Esophagus squamous epithelium (tissue), 5 donors: ENCODE data around the gene NKAIN4. TPM values are rescaled to one million over a fixed set of nuclear protein-coding genes. Genes with fewer than 3 reads are reported as not detected.
A peak's percentile ranks its signal among the peaks of the same experiment; 100 is the strongest.

ENCODE experiments used
- DNase-seq: peaks from one replicate; lab custom pipeline; 2025; lab: John Stamatoyannopoulos, UW
- H3K27ac ChIP-seq, 4 donors: fragments of 200-600 bp; sonication (generic); one replicate each; pipeline ENCODE4 v1.5.1; 2016 to 2019; ENCODE audit warnings: mild to moderate bottlenecking in 1 of 4
- H3K27me3 ChIP-seq, 4 donors: fragments of 200-600 bp; sonication (generic); 1 replicate in 3 of 4; 2 replicates in 1 of 4; pipeline versions ENCODE4 v1.5.1 to v1.6.0; 2017 to 2021; ENCODE audit warnings: antibody characterized with exemption in 1 of 4
- H3K36me3 ChIP-seq, 3 donors: fragments of 200-600 bp; sonication (generic); one replicate each; pipeline ENCODE4 v1.5.1; 2016 to 2019
- H3K4me1 ChIP-seq, 3 donors: fragments of 200-600 bp; sonication (generic); one replicate each; pipeline ENCODE4 v1.5.1; 2017 to 2019
- H3K4me3 ChIP-seq, 4 donors: fragments of 200-600 bp; sonication (generic); 1 replicate in 3 of 4; 2 replicates in 1 of 4; pipeline ENCODE4 v1.5.1; 2016 to 2019; ENCODE audit warnings: mild to moderate bottlenecking in 2 of 4, moderate library complexity in 1 of 4
- H3K9me3 ChIP-seq, 3 donors: fragments of 200-600 bp; sonication (generic); one replicate each; pipeline ENCODE4 v1.5.1; 2016 to 2019
- POLR2A ChIP-seq, 4 donors: fragments of 450-650 bp; IDR thresholded peaks; one replicate each; pipeline ENCODE4 v1.6.1; 2017; ENCODE audit warnings: antibody characterized with exemption in 4 of 4, mild to moderate bottlenecking in 4 of 4, moderate library complexity in 3 of 4
- WGBS, 2 donors: methylation state at CpG; one replicate each; pipeline ENCODE4 v1.1.5; 2018; 5-methylcytosine and 5-hydroxymethylcytosine counted together
- intact Hi-C: fragments of 100-400 bp; cut with DNase I; formaldehyde crosslinking; loops from one replicate; pipeline ENCODE4 v1.15.0; 2022
- total RNA-seq, 4 donors: library from RNA; depleted of rRNA; stranded (reverse); fragments of >200 nt; gene quantifications; one replicate each; pipeline ENCODE4 v1.1.0, GENCODE V29; 2016
- TF ChIP-seq, protein P1 (sequence below), 6 experiments: fragments of 450-650 bp in 4 of 6; fragments of 200-600 bp in 2 of 6; sonication (generic) in 2 of 6; IDR thresholded peaks; one replicate each; pipeline ENCODE4 v1.5.1; 2016 to 2019; ENCODE audit warnings: antibody characterized with exemption in 6 of 6, mild to moderate bottlenecking in 4 of 6, moderate library complexity in 4 of 6
- donor health status: DM: yes; HTN: yes; CAD: no.

NKAIN4 gene
- total RNA-seq, 4 donors from 2014 or later: not detected

DNA sequence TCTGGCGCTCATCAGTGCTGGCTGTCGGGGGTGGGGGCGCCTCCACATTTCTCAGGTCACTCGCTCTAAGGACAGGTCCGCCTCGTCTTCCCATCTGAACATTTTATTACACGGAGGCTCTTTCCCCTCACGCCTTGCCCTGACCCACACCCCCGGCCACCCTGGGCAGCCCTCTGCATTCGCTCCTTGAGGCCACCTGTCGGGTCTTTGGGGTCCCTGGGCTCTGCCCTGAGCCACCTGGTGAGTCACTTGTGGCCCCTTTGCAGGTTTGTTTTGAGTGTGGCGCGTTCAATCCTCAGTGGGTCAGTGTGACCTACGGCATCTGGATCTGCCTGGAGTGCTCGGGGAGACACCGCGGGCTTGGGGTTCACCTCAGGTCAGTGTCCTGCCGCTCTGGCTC, 21.6 kb upstream of the NKAIN4 start:
- no peak overlapping the region for H3K27ac ChIP-seq
- TF ChIP-seq, protein P1, sequence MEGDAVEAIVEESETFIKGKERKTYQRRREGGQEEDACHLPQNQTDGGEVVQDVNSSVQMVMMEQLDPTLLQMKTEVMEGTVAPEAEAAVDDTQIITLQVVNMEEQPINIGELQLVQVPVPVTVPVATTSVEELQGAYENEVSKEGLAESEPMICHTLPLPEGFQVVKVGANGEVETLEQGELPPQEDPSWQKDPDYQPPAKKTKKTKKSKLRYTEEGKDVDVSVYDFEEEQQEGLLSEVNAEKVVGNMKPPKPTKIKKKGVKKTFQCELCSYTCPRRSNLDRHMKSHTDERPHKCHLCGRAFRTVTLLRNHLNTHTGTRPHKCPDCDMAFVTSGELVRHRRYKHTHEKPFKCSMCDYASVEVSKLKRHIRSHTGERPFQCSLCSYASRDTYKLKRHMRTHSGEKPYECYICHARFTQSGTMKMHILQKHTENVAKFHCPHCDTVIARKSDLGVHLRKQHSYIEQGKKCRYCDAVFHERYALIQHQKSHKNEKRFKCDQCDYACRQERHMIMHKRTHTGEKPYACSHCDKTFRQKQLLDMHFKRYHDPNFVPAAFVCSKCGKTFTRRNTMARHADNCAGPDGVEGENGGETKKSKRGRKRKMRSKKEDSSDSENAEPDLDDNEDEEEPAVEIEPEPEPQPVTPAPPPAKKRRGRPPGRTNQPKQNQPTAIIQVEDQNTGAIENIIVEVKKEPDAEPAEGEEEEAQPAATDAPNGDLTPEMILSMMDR (IDR thresholded peaks at IDR 0.05): no peak
- no peak for TF ChIP-seq POLR2A (IDR thresholded peaks at IDR 0.05)
- no peaks in the 10 kb centered on the region for H3K9me3 ChIP-seq
- intact Hi-C loops: no loop called here
- H3K4me3 ChIP-seq: no peak overlapping the region
- no peaks in the 10 kb centered on the region for H3K27me3 ChIP-seq
- DNase-seq: no peak
- peaks cover 7 to 55% (median 35%) of the 10 kb centered on the region in 3 donors for H3K36me3 ChIP-seq
- 90 to 91% methylated on average over 10 to 11 of the region's 18 CpGs for WGBS, 2 donors
- H3K4me1 ChIP-seq: peaks cover 18 to 32% (median 20%) of the 10 kb centered on the region in 3 donors

DNA sequence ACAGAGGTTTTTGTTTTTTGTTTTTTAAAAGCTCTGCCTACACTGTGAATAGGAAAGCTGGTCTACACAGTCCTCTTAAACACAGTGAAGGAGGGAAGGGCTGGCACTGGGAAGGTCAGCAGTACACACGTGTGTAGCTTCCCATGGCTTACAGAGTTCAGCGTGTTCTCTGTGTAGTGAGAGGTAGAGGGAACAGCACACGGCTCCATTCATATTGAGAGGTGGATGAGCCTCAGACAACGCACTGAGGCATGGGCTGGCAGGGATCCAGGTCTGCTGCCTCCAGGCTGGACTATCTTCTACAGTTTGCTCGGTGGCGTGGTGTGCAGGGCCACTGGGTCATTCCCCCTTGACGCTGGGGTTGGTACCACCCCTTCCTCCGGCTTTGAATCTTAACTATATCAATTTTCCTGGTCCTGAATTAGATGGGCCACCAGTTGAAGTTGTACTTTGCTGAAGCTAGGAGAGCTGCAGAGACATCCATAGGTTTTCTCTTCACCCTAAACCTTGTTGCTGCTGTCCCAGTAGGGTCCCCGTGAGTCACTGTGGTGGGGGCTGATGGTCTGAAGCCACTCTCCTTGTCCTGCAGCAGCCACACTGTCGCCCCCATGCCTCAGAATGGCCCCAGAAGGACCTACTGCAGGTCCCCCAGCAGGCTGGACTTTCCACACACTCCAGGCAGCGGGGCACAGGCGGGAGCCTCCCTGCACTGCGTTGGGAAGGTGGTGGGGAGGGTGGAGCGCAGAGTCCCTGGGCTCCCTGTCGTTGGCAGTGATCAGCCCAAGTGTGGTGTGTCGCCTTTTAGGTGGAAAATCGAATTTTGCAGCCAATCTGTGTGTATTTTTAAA, 20.3 kb upstream of the NKAIN4 start:
- Histone ChIP-seq H3K4me3 (no peak overlapping the region), H3K27ac (no peak overlapping the region), H3K4me1 (peaks cover 18 to 32% (median 20%) of the 10 kb centered on the region in 3 donors), H3K27me3 (no peaks in the 10 kb centered on the region), H3K9me3 (no peaks in the 10 kb centered on the region), H3K36me3 (peaks cover 5 to 43% (median 27%) of the 10 kb centered on the region in 3 donors)
- no peak for DNase-seq
- intact Hi-C loops: no loop called here
- TF ChIP-seq, protein P1 (IDR thresholded peaks at IDR 0.05): no peak
- TF ChIP-seq POLR2A (IDR thresholded peaks at IDR 0.05): no peak
- 61 to 80% methylated on average over 10 of the region's 17 CpGs for WGBS, 2 donors

DNA sequence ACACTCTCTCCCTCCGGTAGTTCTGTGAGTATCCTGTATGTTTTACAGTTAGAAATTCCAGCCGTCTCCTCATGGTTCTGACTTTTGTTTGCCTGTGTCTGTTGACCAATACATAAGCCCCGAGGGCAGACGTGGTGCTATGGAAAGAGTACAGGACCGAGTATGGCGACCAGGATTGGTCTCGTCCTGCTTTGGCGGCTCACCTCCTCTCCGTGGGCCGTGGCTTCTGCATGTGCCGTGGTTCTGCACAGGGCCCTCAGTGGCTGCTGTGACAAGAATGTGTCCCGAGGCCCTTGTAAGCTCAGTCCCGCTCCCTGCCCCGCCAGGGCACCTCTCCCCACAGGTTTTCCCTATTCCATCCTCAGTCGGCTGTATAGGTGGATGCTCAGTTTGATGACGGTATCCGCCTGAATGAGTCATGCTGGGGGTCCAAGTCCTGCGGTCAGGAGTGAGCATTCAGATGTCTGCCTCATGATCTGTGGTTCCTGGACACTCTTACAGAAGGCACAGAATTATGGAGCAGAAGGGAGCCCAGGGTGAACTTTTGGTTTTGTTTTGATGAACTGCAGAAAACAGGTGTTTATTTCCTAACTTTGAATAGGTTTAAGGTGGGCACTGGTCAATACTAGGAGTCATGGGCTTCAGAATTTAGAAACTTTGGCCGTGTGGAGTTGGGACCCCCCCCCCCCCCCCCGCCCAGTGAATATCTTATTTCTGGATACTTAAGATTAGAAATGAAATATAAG, 19.5 kb upstream of the NKAIN4 start:
- Histone ChIP-seq H3K9me3 (no peaks in the 10 kb centered on the region), H3K27me3 (no peaks in the 10 kb centered on the region), H3K4me1 (peaks cover 18 to 36% (median 24%) of the 10 kb centered on the region in 3 donors), H3K27ac (peak overlapping the region in 2 of 4 donors; percentile 74 to 92), H3K4me3 (peak overlapping the region; percentile 79 to 100 (median 90)), H3K36me3 (peaks cover 4 to 35% (median 22%) of the 10 kb centered on the region in 3 donors)
- DNase-seq: no peak
- TF ChIP-seq, protein P1 (IDR thresholded peaks at IDR 0.05): no peak
- no peak for TF ChIP-seq POLR2A (IDR thresholded peaks at IDR 0.05)
- intact Hi-C loops: no loop called here
- 16 to 24% methylated on average over 17 to 18 of the region's 20 CpGs for WGBS, 2 donors

DNA sequence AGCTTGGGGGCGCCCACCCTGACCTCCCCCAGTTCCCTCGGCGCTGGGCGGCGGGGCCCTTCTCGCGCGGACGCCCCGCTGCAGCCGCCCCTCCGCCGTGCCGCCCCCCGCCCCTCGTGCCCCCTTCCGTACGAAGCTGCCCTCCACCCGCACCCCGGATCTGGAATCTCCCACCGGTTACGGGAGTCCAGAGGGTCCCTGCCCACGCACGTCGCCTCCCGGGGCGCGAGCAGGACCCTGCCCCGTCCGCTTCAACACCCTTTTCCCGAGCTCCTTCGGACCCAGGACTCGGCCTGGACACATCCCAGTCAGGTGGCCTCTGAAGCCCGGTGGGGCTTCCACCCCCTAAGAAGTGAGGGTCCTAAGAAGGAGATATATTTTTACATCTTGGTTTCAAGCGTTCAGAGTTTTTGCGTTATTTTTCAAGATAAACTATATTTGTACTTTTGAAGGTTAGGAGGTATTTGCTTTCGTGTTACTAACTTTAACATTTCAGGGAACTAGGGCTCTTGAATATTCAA, 18.9 kb upstream of the NKAIN4 start:
- TF ChIP-seq POLR2A (IDR thresholded peaks at IDR 0.05): no peak
- DNase-seq: no peak
- H3K4me1 ChIP-seq: peaks cover 18 to 40% (median 24%) of the 10 kb centered on the region in 3 donors
- H3K36me3 ChIP-seq: peaks cover 0 to 28% (median 20%) of the 10 kb centered on the region in 3 donors
- peak overlapping the region; percentile 74 to 92 (median 82) for H3K27ac ChIP-seq
- 0 to 1% methylated on average over 11 to 18 of the region's 37 CpGs for WGBS, 2 donors
- H3K4me3 ChIP-seq: peak overlapping the region; percentile 79 to 100 (median 90)
- intact Hi-C loops: no loop called here
- no peaks in the 10 kb centered on the region for H3K9me3 ChIP-seq
- H3K27me3 ChIP-seq: no peaks in the 10 kb centered on the region
